HG02884 (cell line): Measurements from ENCODE around the gene KLHL30.
"Not testable (repeated sequence)": the region's sequence is repeated elsewhere in the genome, so short reads cannot be mapped to it uniquely, and the experiment has no call there.

Experiments used
- ATAC-seq: cut with Tn5 transposase; IDR thresholded peaks from one replicate; pipeline ENCODE4 v1.9.1; 2021; ENCODE audit warnings: mild to moderate bottlenecking, moderate library complexity; ENCODE audit not compliant: unreplicated experiment

KLHL30 gene

DNA sequence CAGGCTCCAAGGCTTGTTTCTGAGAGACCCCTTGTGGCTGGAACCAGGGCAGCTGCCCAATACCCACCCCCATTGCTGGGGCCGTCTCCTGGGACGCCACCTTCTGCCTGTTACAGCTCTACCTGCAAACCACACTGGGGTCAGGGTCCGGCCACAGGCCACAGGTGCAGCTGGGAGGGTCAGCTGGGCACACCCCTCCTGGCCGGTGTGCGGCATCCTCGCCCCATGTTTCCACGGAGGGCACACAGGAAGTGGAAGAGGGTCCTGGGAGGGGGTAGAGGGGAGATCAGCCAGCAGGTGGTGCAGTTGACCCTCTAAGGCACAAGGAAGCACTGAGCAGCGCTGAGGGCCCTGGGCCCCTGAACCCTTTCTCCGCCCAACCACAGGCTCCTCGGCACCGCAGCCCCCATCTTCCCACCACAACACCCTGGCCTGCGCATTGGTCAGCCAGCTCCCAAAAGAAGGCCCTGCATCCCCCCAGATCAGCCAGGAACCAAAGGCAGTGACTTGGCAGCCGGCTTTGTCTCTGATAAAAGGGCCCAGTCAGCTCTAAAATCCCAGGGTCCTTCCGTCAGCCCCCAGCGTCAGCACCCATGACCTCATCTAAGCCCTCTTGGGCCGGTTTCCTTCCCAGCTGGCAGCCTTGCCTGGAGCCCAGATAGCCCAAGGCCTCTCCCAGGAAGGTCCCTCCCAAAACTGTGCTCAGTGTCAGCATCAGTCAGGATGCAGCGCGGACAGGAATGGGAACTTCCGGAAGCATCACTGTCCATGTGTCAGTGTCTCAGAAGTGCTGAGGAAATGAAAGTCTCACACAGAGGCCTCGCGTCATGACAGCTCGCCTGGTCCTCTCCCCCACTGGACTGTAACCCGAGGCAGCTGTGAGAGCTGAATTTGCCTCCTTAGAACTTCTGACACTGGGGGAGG lies 22.0 kb downstream of the KLHL30 start:
- no peak for ATAC-seq

DNA sequence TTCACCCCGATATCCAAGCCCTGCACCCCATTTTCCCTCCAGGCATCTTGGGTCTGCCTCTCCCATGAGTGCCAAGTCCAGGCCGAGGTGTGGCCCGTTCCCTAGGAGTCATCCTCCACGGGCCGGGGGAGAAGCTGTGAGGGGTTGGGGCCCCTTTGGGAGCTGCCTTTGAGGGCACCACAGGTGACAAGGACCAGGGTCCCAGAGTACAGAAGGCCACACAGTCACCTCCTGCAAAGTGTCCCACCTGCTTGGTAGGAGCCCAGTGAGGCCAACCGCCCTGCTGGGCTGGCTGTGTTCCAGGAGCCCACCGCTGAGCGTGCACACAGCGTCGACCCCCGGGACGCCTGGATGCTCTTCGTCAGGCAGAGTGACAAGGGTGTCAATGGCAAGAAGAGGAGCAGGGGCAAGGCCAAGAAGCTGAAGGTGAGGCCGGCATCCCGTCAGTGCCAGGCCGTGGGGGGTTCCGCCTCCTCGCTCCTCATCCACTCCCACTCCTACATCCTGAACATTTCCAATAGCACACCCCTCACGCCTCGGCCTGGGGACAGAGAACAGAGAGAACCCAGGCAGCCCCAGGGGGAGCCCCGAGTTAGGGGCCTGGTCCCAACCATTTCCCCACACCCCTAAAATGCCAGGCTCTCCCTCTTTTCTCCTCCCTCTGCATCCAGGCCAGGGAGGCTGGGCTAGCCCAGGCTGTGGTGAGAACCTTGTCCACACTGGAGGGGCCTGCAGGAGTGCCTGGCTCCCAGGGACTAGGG lies 23.0 kb downstream of the KLHL30 start:
- ATAC-seq, result no peak

DNA sequence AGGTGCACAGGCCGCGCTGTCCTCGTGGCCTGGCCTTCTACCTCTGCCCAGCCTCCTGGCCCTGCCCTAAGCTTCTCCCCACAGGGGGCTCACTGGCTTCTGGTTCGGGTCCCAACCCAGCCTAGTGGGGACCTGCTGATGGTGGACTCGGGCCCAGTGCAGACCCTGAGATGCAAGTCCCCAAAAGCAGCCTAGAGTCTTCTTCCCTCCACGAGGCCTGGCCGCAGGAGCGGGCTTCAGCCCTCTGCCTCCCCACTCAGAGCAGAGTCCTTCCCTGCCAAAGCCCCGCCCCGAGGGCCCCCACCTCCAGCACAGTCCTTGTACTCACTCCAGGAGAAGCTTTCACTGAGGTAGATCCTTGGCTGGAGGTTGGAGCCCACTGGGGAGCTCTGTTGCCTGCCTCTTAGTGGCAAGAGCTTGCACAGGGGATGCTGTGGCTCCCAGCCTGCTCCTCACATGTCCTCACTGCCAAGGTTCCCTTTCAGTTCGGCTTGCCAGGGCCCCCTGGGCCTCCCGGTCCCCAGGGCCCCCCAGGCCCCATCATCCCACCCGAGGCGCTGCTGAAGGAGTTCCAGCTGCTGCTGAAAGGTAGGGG lies 23.9 kb downstream of the KLHL30 start:
- no peak for ATAC-seq

DNA sequence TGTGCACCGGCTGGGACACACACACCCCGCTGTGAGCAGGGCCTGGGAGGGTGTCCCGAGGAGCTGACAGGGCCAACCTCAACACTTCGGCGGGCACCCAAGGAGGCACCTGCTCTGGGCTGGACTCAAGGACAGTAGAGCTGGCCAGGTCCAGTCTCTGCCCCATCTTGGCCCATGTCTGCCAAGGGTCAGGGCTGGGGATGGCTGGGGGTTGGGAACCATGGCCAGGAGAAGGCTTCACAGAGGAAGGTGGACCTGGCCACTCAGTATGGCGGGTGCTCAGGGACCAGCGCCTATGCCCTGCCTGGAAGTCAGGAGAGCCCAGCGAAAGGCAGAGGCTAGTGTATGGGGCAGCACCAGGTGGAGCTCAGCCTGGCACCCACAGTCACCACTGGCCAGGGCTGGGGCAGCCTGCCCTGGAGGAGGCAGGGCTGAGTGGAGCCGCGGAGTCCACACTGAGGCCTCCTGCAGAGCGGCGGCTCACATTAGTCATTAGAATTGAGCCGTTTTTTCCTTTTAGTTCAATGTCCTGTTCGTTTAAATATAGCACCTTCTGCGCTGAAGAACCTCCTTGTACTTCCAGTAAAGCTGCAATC lies 24.5 kb downstream of the KLHL30 start:
- ATAC-seq, result no peak

DNA sequence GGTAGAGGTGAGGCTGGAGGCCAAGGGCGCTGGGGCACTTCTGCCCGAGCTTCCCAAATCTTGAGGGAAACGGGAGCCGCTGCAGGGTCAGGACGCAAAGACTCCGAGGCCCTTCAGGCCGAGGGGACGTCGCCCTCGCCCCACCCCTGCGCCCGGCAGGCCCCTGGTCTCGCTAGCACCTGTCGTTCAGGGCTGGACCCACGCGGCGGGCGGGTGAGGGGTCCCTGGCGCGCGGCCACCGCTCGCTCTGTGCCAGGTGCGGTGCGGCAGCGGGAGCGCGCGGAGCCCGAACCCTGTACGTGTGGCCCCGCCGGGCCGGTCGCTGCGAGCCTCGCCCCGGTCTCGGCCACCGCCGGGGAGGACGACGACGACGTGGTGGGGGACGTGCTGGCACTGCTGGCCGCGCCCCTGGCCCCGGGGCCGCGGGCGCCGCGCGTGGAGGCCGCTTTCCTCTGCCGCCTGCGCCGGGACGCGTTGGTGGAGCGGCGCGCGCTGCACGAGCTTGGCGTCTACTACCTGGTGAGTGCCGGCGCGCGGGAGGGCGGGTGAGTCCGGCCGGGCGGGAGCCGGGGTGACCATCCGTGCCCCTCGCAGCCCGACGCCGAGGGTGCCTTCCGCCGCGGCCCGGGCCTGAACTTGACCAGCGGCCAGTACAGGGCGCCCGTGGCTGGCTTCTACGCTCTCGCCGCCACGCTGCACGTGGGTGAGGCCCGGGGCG lies 25.2 kb downstream of the KLHL30 start:
- no peak for ATAC-seq

DNA sequence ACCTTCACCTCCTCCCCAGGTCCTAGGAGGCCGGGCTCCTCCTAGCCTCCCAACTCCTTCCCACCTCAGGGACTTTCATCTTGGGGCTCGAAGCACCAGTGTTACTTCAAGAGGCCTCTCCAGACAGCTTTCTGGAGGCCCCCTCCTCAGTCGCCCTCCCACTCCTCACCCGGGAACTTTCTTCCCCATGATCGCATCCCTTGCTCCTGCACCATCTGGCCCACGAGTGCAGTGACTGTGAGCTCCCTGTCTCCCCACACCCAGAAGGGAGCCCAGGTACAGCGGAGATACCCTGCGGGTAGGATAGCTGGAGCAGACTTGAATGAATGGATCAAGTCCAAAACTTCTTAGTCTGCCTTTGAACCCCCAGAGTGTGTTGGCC lies 26.4 kb downstream of the KLHL30 start:
- ATAC-seq, result no peak

DNA sequence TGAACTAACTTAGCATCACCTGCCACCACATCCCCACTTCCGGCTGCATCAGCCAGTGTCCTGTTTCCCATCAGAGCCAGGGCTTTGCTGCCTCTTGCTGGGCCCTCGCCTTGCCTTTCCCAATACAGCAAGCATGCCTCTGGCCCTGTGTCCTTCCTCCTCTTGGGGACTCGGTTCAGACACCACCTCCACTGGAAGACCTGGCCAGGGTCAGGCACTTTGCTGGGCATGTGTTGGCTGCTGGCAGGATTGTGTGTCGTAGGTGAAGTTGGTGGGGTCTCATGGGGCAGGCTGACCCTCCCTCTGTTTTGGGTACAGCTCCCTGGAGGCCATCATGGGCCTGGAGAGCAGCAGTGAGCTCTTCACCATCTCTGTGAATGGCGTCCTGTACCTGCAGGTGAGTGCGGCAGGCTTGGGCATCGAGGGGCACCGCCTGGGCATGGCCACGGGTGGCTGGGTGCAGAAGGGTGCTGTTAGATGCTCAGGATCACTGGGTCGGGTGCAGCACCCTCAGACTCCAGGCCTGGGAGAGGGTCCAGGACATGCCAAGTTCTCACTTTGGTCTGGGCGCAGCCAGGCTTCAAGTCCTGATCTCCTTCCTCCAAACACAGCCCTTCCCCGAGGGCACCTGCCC lies 26.9 kb downstream of the KLHL30 start:
- no peak for ATAC-seq

DNA sequence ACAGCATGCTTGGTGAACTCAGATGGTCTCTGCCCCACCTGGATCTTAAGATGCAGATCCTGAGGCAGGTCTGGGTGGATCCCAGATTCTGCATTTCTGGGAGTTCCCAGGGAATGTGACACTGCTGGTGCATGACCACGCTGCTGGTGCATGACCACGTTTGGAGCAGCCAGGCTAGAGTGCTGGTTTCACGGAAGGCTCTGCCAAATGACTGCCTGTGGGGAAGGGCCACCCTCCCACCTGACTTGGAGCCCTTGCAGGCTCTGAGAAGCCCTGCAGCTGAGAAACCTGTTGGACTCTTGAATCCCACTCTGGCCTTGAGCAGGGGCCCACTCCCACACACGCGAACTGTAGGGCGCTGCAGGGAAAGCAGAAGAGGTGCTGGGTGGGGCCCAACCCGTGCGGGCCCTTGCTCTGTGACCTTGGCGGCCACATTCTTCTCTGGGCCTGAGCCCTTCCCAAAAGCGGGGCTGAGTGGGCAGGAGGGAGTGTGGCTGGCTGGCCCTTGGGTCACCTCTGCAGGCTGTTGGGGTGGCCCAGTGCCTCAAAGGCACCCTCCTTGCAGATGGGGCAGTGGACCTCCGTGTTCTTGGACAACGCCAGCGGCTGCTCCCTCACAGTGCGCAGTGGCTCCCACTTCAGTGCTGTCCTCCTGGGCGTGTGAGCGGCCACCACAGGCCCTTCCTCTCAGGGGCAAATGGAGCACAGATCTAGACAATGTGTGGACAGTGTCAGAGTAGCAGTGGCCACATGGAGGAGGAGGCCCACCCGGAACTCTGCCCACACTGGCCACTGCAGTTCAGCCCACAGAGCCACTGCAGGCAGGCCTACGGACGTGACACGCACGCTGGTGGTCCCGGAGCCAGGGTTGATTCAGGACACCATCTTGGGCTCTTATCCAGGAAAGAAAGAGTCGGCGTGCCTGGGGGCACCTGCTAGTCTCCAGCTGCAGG lies 28.2 kb downstream of the KLHL30 start:
- ATAC-seq, result no peak

DNA sequence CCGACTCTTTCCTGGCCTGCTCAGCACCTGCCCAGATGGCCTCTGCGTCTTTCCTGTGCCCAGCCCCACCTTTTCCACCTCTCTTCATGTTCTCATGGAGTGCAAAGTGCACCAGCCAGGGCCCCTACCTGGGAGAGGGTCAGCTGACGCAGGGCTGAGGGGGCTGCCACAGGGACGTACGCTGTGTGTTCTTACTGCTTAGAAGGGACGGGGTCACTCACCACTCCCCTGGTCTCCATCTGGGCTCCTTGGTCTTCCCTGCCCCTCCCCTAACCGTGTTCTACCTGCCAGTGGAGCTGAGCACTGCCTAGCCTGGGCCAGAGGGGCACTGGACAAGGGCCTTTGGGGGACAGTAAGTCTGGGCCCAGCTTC lies 28.9 kb downstream of the KLHL30 start:
- no peak for ATAC-seq

DNA sequence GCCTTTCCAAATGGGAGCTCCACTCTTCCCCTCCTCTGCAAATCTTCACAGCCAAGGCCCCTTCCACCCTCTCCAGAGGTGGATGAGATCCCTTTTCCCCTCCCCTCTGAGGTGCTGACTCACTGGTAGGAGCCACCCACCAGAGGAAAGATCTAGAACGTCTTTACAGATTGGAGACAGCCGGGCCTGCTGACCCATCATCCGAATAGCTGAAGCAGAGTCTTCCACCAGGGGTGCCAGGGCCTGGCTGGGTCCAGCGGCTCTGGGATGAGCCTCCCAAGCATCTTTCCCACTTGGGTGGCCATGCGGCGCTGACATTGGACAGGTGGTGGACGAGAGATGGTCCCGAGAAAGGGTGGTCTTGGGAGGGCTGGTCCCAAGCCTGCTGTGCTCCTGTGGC lies 29.3 kb downstream of the KLHL30 start:
- no peak for ATAC-seq

DNA sequence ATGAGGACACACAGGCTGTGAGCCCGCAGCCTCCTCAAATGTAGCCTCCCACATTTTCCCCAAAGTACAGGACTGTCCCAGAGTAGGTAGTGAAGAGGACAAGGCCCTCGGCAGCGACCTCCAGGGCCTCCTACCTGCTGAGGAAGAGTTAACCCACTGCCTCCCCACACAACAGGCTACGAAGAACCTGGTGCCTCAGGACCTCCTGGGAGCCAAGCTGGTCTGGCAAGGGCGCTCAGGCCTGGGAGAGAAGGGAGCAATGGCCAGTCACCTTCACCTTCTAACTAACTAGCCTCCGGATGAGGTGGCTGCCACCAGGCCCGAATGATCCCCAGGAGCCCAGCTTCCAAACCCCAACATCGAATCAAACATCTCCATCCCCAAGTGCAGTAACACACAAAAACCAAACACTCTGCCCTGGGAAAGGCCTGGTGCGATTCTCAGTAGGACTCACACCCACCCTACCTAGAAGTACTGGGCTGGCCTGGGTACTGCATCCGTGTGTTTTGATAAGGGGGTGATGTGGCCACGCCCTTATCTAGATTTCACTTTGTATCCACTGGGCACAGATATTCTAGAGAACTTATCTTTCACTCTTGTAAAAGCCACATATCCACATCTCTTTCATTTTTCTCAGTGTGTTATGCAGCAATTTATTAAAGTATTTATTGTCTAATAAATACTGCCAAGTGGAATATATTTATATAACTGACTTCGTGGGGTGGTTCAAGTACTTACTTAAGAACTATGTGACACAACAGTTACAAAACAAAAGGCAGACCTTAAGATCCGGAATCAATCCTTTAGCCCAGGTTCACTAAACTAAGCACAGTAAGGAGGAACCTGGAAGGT lies 30.0 kb downstream of the KLHL30 start:
- ATAC-seq, result no peak

DNA sequence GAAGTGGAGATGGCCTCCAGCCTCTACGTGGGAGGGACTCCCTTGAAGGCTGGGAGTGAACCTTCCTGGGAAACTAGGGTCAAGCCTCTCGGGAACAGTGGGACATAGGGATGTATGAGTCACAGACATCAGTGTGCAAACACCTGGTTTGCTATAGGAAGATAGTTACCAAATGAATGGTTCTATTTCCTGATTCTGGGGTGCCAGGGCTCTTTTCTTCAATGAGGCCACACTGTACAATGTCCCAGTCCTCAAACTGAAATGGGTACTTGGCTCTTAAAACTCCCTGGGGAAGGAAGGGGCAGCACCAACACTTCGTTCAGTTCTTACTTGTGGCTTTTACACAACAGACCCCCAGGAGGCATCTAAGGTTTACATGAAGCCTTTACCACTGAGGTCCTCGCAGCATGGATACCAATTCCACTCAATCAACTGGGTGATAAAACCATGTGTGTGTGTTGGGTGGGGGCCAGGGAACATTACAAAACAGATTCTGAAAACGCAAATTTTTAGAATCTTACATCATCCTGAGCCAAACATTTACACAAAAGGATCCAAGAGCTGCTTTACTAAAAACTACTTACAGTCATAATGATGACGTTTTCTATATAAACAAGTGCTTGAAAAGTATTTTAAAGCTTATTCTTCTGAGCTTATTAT lies 30.7 kb downstream of the KLHL30 start:
- ATAC-seq, result no peak

DNA sequence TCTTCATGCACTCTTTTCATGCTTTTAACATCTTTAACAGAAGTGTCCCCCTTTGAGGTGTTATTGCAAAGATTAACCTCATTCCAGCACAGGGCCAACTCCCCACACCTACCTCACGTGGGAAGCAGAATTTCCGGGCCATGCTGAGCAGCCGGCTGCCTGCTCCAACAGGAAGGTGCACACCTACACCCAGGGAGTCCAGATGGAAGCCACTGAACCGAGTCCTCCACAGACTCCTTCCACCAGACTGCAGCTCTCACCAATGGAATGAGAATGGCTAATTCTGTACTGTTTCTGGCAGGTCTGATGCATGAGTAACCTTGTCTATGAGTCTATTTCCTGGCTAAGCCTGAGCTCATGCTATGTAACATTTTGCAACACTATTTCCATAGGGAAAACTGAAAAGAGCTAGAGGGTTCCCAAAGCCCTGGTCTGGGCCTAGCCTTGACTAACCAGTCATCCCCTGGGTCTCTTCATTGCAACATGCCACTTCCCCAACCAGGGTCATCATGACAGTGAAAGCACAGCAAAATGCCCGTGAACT lies 31.3 kb downstream of the KLHL30 start:
- no peak for ATAC-seq

DNA sequence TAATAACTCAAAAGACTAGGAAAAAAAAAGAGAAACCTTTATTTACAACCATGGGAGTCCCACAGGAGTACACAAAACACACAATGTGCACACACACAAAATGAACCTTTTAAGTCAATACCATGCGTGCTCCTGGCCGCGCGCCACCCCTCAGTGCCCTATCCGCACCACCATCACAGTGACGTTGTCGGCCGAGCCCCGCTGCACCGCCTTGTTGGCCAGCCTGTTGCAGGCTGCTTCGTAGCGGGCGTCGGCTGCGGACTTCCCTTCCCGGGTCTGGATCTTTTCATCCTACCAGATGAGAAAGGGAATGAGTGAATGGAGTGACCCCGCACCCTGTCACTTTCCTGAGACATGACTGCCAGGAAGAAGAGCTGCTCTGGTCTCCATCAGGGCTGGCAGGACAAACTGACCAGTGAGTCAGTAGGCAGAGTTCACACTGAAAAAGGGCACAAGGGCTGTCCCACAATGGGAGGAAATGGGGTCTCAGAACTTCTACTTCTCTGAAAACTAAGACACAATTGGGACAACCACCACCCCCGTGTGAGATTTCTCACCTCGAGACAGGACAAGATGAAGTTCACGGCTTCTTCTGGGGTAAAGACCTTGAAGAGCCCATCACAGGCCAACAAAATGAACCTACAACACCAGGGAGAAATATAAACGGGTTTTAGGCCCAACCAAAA lies 32.1 kb downstream of the KLHL30 start:
- no peak for ATAC-seq

DNA sequence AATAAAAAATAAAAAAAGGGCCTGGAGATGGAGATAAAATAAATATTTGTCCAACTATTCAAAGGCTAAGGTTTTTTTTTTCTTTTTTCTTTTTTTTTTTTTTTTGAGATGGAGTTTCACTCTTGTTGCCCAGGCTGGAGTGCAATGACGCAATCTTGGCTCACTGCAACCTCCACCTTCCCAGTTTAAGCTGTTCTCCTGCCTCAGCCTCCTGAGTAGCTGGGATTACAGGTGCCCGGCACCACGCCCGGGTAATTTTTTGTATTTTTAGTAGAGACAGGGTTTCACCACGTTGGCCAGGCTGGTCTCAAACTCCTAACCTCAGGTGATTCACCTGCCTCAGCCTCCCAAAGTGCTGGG lies 32.6 kb downstream of the KLHL30 start:
- ATAC-seq, result not testable (repeated sequence)

DNA sequence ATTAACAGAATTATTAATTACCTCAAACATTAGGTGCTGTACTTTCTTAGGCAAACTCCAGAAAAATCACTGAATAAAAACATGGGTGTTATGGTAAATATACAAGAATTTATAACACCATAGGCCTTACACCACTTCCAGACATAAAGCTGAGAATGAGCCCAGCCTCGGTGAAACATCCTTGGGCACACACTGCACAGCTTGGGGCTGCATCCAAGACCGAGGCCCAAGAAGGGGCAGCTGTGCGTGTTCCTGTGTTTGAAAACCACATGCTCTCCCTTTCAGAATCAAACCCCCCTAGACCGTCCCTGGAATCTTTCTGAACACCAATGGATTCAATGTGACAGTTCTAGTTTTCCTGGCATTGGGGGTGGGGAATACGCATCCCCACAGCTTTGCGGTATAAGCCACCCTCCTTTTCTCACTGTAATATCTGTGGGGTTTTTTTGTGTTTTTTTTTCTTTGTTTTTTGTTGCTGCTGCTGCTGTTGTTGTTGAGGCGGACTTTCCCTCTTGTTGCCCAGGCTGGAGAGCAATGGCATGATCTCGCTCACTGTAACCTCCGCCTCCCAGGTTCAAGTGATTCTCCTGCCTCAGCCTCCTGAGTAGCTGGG lies 33.2 kb downstream of the KLHL30 start:
- no peak for ATAC-seq

DNA sequence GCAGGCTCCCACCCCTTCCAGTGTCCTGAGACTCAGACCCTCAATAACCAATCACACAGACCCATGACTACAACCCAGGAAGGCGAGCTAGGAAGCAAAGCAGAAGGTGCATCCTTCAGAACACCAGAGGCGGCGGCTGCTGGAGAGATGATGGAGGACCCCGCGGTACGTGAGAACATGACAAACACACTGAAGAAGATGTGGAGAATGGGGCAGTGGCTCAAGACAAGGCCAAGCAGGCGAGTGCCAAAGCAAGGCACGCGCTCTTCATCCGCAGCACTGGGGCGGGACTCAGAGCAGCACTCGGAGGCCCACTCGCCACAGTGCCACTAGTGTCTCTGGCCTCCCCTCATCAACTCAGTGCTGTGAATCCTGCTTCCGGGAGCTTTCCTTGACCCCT lies 34.0 kb downstream of the KLHL30 start:
- ATAC-seq, result no peak
